DND-41 (cell line): Measurements from ENCODE around the gene CPLANE2.

Source experiments
- ATAC-seq: fragments of 200-7000 bp; cut with Tn5 transposase; 3 replicates; pipeline ENCODE4 v1.9.1; 2021; ENCODE audit warnings: low read depth; ENCODE audit not compliant: insufficient read depth
- DNase-seq: peaks from one replicate; pipeline ENCODE4 v3.0.0-alpha.2; 2020
- H2AFZ ChIP-seq: 2 replicates; pipeline ENCODE4 v1.6.0; 2012; ENCODE audit warnings: low read depth, low read length
- H3K27ac ChIP-seq: 2 replicates; pipeline ENCODE4 v1.5.1; 2012; ENCODE audit warnings: low read length, inconsistent platforms
- H3K27me3 ChIP-seq: fragments of 200-600 bp; sonication (generic); 2 replicates; pipeline ENCODE4 v1.6.0; 2012; ENCODE audit warnings: low read length, mild to moderate bottlenecking, inconsistent platforms; ENCODE audit not compliant: insufficient read depth, poor library complexity
- H3K36me3 ChIP-seq: 2 replicates; pipeline ENCODE4 v1.5.1; 2012; ENCODE audit warnings: low read length, inconsistent platforms; ENCODE audit not compliant: insufficient read depth
- H3K4me1 ChIP-seq: 2 replicates; pipeline ENCODE4 v1.5.1; 2012; ENCODE audit warnings: mild to moderate bottlenecking, low read length; ENCODE audit not compliant: insufficient read depth
- H3K4me2 ChIP-seq: 2 replicates; pipeline ENCODE4 v1.6.0; 2012; ENCODE audit warnings: mild to moderate bottlenecking, moderate library complexity, low read length, inconsistent platforms; ENCODE audit not compliant: insufficient read depth
- H3K4me3 ChIP-seq, 2 experiments: fragments of 200-600 bp in 1 of 2; shearing (Covaris generic) in 1 of 2; 2 replicates each; pipeline ENCODE4 v1.5.1; 2012 to 2016; ENCODE audit warnings: inconsistent platforms in 2 of 2, low read length in 2 of 2, mild to moderate bottlenecking in 2 of 2, low read depth in 1 of 2, moderate library complexity in 1 of 2
- H3K79me2 ChIP-seq: 2 replicates; pipeline ENCODE4 v1.6.0; 2012; ENCODE audit warnings: low read length, inconsistent platforms; ENCODE audit not compliant: insufficient read depth
- H3K9ac ChIP-seq: 2 replicates; pipeline ENCODE4 v1.6.0; 2012; ENCODE audit warnings: low read depth, mild to moderate bottlenecking, inconsistent platforms, low read length, moderate library complexity
- H3K9me3 ChIP-seq: 2 replicates; pipeline ENCODE4 v1.5.1; 2012; ENCODE audit warnings: low read length, moderate library complexity, mild to moderate bottlenecking, inconsistent platforms; ENCODE audit not compliant: insufficient read depth, severe bottlenecking
- H4K20me1 ChIP-seq: 2 replicates; pipeline ENCODE4 v1.6.0; 2012; ENCODE audit warnings: low read length; ENCODE audit not compliant: insufficient read depth
- CTCF ChIP-seq: IDR thresholded peaks from 2 replicates; pipeline ENCODE4 v1.5.1; 2012; ENCODE audit warnings: borderline replicate concordance, low read length, moderate library complexity, mild to moderate bottlenecking; ENCODE audit not compliant: poor library complexity, severe bottlenecking; ENCODE audit errors: extremely low read depth
- EZH2 ChIP-seq: IDR thresholded peaks from 3 replicates; pipeline ENCODE4 v1.6.1; 2012; ENCODE audit warnings: borderline replicate concordance, low read depth, mild to moderate bottlenecking, moderate library complexity, low read length, inconsistent platforms; ENCODE audit not compliant: severe bottlenecking

CPLANE2 gene

GRCh38 chr1:16256478-16256877 is 19.5 kb upstream of the CPLANE2 start:
- no peak overlapping the region for H3K4me2 ChIP-seq
- no peaks in the 10 kb centered on the region for H3K4me1 ChIP-seq
- peaks cover 55% of the 10 kb centered on the region for H3K36me3 ChIP-seq
- DNase-seq (no peak), ATAC-seq (no peak)
- no peak overlapping the region for H3K9ac ChIP-seq
- no peaks in the 10 kb centered on the region for H3K27me3 ChIP-seq
- no peak overlapping the region for H3K27ac ChIP-seq
- no peak for TF ChIP-seq CTCF
- no peak for TF ChIP-seq EZH2
- H3K4me3 ChIP-seq: no peak overlapping the region
- no peaks in the 10 kb centered on the region for H3K9me3 ChIP-seq
- H3K79me2 ChIP-seq: no peaks in the 10 kb centered on the region; the same call in none of the 2 replicates
- H4K20me1 ChIP-seq: 0 out of 2 replicates have a peak, but pooled peaks cover 2% of the 10 kb centered on the region
- H2AFZ ChIP-seq: no peak overlapping the region

- DNase-seq (no peak), ATAC-seq (no peak)
- no peak overlapping the region for H3K9ac ChIP-seq
- H3K4me3 ChIP-seq: no peak overlapping the region
- H3K27me3 ChIP-seq: no peaks in the 10 kb centered on the region
- no peak overlapping the region for H3K4me2 ChIP-seq
- no peaks in the 10 kb centered on the region for H3K4me1 ChIP-seq
- H3K9me3 ChIP-seq: no peaks in the 10 kb centered on the region
- peaks cover 64% of the 10 kb centered on the region for H3K36me3 ChIP-seq
- H3K79me2 ChIP-seq: no peaks in the 10 kb centered on the region; the same call in none of the 2 replicates
- H2AFZ ChIP-seq: no peak overlapping the region
- TF ChIP-seq EZH2 (no peak), CTCF (no peak)
- H3K27ac ChIP-seq: no peak overlapping the region
- H4K20me1 ChIP-seq: 0 out of 2 replicates have a peak, but pooled peaks cover 2% of the 10 kb centered on the region
These were observed 17.4 kb upstream of the CPLANE2 start for GRCh38 chr1:16254263-16254928.

GRCh38 chr1:16253332-16253922 is 16.4 kb upstream of the CPLANE2 start:
- no peak overlapping the region for H3K4me3 ChIP-seq
- DNase-seq (no peak), ATAC-seq (no peak)
- peaks cover 68% of the 10 kb centered on the region for H3K36me3 ChIP-seq
- no peak overlapping the region for H3K27ac ChIP-seq
- no peak overlapping the region for H3K9ac ChIP-seq
- H2AFZ ChIP-seq: no peak overlapping the region
- H3K4me2 ChIP-seq: no peak overlapping the region
- no peaks in the 10 kb centered on the region for H3K27me3 ChIP-seq
- peaks cover 4% of the 10 kb centered on the region; the same call in 1 of the 2 replicates for H3K4me1 ChIP-seq
- no peaks in the 10 kb centered on the region for H3K9me3 ChIP-seq
- TF ChIP-seq CTCF: no peak
- TF ChIP-seq EZH2: no peak
- no peaks in the 10 kb centered on the region for H4K20me1 ChIP-seq
- no peaks in the 10 kb centered on the region; the same call in 1 of the 2 replicates for H3K79me2 ChIP-seq
